Measurements from ENCODE around the gene NEURL4.

The NEURL4 gene

GRCh38 chr17:7307686-7308624, 21.2 kb downstream of the NEURL4 start:
- Histone ChIP-seq H3K79me1 (replicated peaks; ENCODE audit: low read length, poor library complexity, severe bottlenecking) (peaks cover 1% of the 10 kb centered on the region), H2AK5ac (ENCODE audit: low read length, severe bottlenecking) (peak overlapping the region; percentile 72)
- WGBS = 1% methylated on average over 40 of the region's 104 CpGs

GRCh38 chr17:7306911-7307685, 22.0 kb downstream of the NEURL4 start, which contains the start of gene EIF5A:
EIF5A (plus strand) TSS chr17:7307628; CDS start chr17:7309636, 2,008 bp downstream.
- peak within 1 kb of the TSS in 1 of 2 experiments; percentile 42 for H2BK12ac ChIP-seq (ENCODE audit: low read length in 2 of 2)
- peak within 1 kb of the TSS; percentile 99 for H2BK15ac ChIP-seq (ENCODE audit: low read depth, poor library complexity, severe bottlenecking)
- H2AK5ac ChIP-seq (ENCODE audit: low read length, severe bottlenecking) = peak within 1 kb of the TSS; percentile 72
- H3K9ac ChIP-seq (ENCODE audit: low read length) = peak within 1 kb of the TSS; percentile 98
- peak; percentile 100 for DNase-seq
- peak within 1 kb of the TSS; percentile 98 to 100 for H3K18ac ChIP-seq (ENCODE audit: low read depth in 1 of 2, low read length in 2 of 2)
- H3K27me3 ChIP-seq (ENCODE audit: control insufficient read depth in 1 of 2, insufficient read depth in 1 of 2, low read length in 2 of 2) = no peaks in the 10 kb centered on the region
- peak within 1 kb of the TSS in 1 of 2 experiments; percentile 98 for H3K23ac ChIP-seq (ENCODE audit: low read length in 2 of 2)
- peak within 1 kb of the TSS; percentile 91 to 93 for H3K4ac ChIP-seq (ENCODE audit: low read depth in 1 of 2, low read length in 2 of 2)
- peak within 1 kb of the TSS; percentile 99 for H4K91ac ChIP-seq (ENCODE audit: low read length)
- H3K9me3 ChIP-seq (ENCODE audit: control insufficient read depth, low read length) = no peaks in the 10 kb centered on the region
- H4K8ac ChIP-seq (ENCODE audit: low read length) = peak within 1 kb of the TSS; percentile 95
- peak within 1 kb of the TSS; percentile 92 to 100 for H3K14ac ChIP-seq (ENCODE audit: low read length in 2 of 2)
- peak within 1 kb of the TSS; percentile 31 for H2AFZ ChIP-seq (ENCODE audit: low read depth, low read length)
- peaks cover 21 to 26% of the 10 kb centered on the region in 2 experiments for H3K36me3 ChIP-seq (ENCODE audit: control insufficient read depth in 1 of 2, insufficient read depth in 2 of 2, low read depth in 1 of 2, low read length in 2 of 2)
- H3K4me1 ChIP-seq (ENCODE audit: control insufficient read depth, insufficient read depth, low read depth, low read length) = peaks cover 7% of the 10 kb centered on the region
- no peaks in the 10 kb centered on the region for H3K79me1 ChIP-seq (replicated peaks; ENCODE audit: low read length, poor library complexity, severe bottlenecking)
- H3K4me3 ChIP-seq (ENCODE audit: insufficient read depth in 1 of 2, low read depth in 1 of 2, low read length in 2 of 2) = peak within 1 kb of the TSS; percentile 86 to 99
- H2BK5ac ChIP-seq (ENCODE audit: low read depth, low read length, poor library complexity, severe bottlenecking) = peak within 1 kb of the TSS; percentile 87
- H3K4me2 ChIP-seq (ENCODE audit: low read length, poor library complexity, severe bottlenecking) = peak within 1 kb of the TSS; percentile 97
- peak within 1 kb of the TSS; percentile 98 for H3K27ac ChIP-seq (ENCODE audit: low read length, poor library complexity, severe bottlenecking)
- peak within 1 kb of the TSS; percentile 85 for H2BK120ac ChIP-seq (ENCODE audit: low read depth, low read length)
- WGBS = under 1% methylated on average over 54 of the region's 64 CpGs

More at GRCh38 chr17:7307686-7308624, 21.2 kb downstream of the NEURL4 start:
- Histone ChIP-seq H3K9me3 (ENCODE audit: control insufficient read depth, low read length) (no peaks in the 10 kb centered on the region), H3K4me3 (ENCODE audit: insufficient read depth in 1 of 2, low read depth in 1 of 2, low read length in 2 of 2) (peak overlapping the region; percentile 86 to 99), H2BK15ac (ENCODE audit: low read depth, poor library complexity, severe bottlenecking) (peak overlapping the region; percentile 99), H2BK12ac (ENCODE audit: low read length in 2 of 2) (peak overlapping the region in 1 of 2 experiments; percentile 42), H3K4me1 (ENCODE audit: control insufficient read depth, insufficient read depth, low read depth, low read length) (peaks cover 8% of the 10 kb centered on the region), H4K91ac (ENCODE audit: low read length) (peak overlapping the region; percentile 99), H4K8ac (ENCODE audit: low read length) (peak overlapping the region; percentile 95), H3K27me3 (ENCODE audit: control insufficient read depth in 1 of 2, insufficient read depth in 1 of 2, low read length in 2 of 2) (no peaks in the 10 kb centered on the region), H3K27ac (ENCODE audit: low read length, poor library complexity, severe bottlenecking) (peak overlapping the region; percentile 96), H3K4ac (ENCODE audit: low read depth in 1 of 2, low read length in 2 of 2) (peak overlapping the region; percentile 91 to 93), H3K4me2 (ENCODE audit: low read length, poor library complexity, severe bottlenecking) (peak overlapping the region; percentile 97), H3K9ac (ENCODE audit: low read length) (peak overlapping the region; percentile 98), H2BK120ac (ENCODE audit: low read depth, low read length) (peak overlapping the region; percentile 85), H3K36me3 (ENCODE audit: control insufficient read depth in 1 of 2, insufficient read depth in 2 of 2, low read depth in 1 of 2, low read length in 2 of 2) (peaks cover 30 to 34% of the 10 kb centered on the region in 2 experiments), H3K14ac (ENCODE audit: low read length in 2 of 2) (peak overlapping the region; percentile 92 to 100), H2BK5ac (ENCODE audit: low read depth, low read length, poor library complexity, severe bottlenecking) (peak overlapping the region; percentile 87), H3K18ac (ENCODE audit: low read depth in 1 of 2, low read length in 2 of 2) (peak overlapping the region; percentile 98 to 100), H2AFZ (ENCODE audit: low read depth, low read length) (no peak overlapping the region), H3K23ac (ENCODE audit: low read length in 2 of 2) (peak overlapping the region in 1 of 2 experiments; percentile 98)
- DNase-seq = peak; percentile 29

- no peak for DNase-seq
- H3K4ac ChIP-seq (ENCODE audit: low read depth in 1 of 2, low read length in 2 of 2) = no peak overlapping the region
- H3K79me1 ChIP-seq (replicated peaks; ENCODE audit: low read length, poor library complexity, severe bottlenecking) = no peaks in the 10 kb centered on the region
- no peak overlapping the region for H2BK120ac ChIP-seq (ENCODE audit: low read depth, low read length)
- H3K9me3 ChIP-seq (ENCODE audit: control insufficient read depth, low read length) = no peaks in the 10 kb centered on the region
- peaks cover 2% of the 10 kb centered on the region for H3K4me1 ChIP-seq (ENCODE audit: control insufficient read depth, insufficient read depth, low read depth, low read length)
- H3K4me3 ChIP-seq (ENCODE audit: insufficient read depth in 1 of 2, low read depth in 1 of 2, low read length in 2 of 2) = no peak overlapping the region
- WGBS = 95% methylated on average over 5 of the region's 7 CpGs
- H4K91ac ChIP-seq (ENCODE audit: low read length) = no peak overlapping the region
- H2AK5ac ChIP-seq (ENCODE audit: low read length, severe bottlenecking) = no peak overlapping the region
- no peak overlapping the region for H2BK12ac ChIP-seq (ENCODE audit: low read length in 2 of 2)
- no peak overlapping the region for H3K14ac ChIP-seq (ENCODE audit: low read length in 2 of 2)
- H3K27ac ChIP-seq (ENCODE audit: low read length, poor library complexity, severe bottlenecking) = no peak overlapping the region
- H2BK5ac ChIP-seq (ENCODE audit: low read depth, low read length, poor library complexity, severe bottlenecking) = no peak overlapping the region
- H3K18ac ChIP-seq (ENCODE audit: low read depth in 1 of 2, low read length in 2 of 2) = no peak overlapping the region
- H2BK15ac ChIP-seq (ENCODE audit: low read depth, poor library complexity, severe bottlenecking) = no peak overlapping the region
- no peaks in the 10 kb centered on the region for H3K36me3 ChIP-seq (ENCODE audit: control insufficient read depth in 1 of 2, insufficient read depth in 2 of 2, low read depth in 1 of 2, low read length in 2 of 2)
- H3K27me3 ChIP-seq (ENCODE audit: control insufficient read depth in 1 of 2, insufficient read depth in 1 of 2, low read length in 2 of 2) = peaks cover 0 to 3% of the 10 kb centered on the region in 2 experiments
- H3K4me2 ChIP-seq (ENCODE audit: low read length, poor library complexity, severe bottlenecking) = no peak overlapping the region
- no peak overlapping the region for H4K8ac ChIP-seq (ENCODE audit: low read length)
- H3K23ac ChIP-seq (ENCODE audit: low read length in 2 of 2) = no peak overlapping the region
- no peak overlapping the region for H3K9ac ChIP-seq (ENCODE audit: low read length)
- no peak overlapping the region for H2AFZ ChIP-seq (ENCODE audit: low read depth, low read length)
These were observed 25.0 kb downstream of the NEURL4 start for GRCh38 chr17:7304179-7304578.

Measured in mesenchymal stem cell (in vitro differentiated cells and primary cell).